Gastrocnemius medialis (tissue), 4 donors: ENCODE results near the gene SPECC1. TPM values are rescaled to one million over a fixed set of nuclear protein-coding genes. Genes with fewer than 3 reads are reported as not detected.

Experiments used
- ATAC-seq, 2 donors: fragments of 150-250 bp; one replicate each; pipeline ENCODE4 v1.9.1; 2016
- DNase-seq, 2 donors: peaks; one replicate each; pipeline ENCODE4 v3.0.0-alpha.2; 2019
- H3K27ac ChIP-seq, 4 donors: fragments of 200-600 bp; sonication (generic); 1 replicate in 1 of 4; 2 replicates in 3 of 4; pipeline ENCODE4 v1.5.1; 2016 to 2018; ENCODE audit warnings: mild to moderate bottlenecking in 2 of 4, moderate library complexity in 1 of 4
- H3K27me3 ChIP-seq, 3 donors: fragments of 200-600 bp; sonication (generic) in 2 of 3; 1 replicate in 1 of 3; 2 replicates in 2 of 3; pipeline versions ENCODE4 v1.5.1 to v1.6.0; 2016 to 2019; ENCODE audit warnings: mild to moderate bottlenecking in 1 of 3, moderate library complexity in 1 of 3
- H3K36me3 ChIP-seq, 2 donors: fragments of 200-600 bp; sonication (generic) in 1 of 2; one replicate each; pipeline ENCODE4 v1.5.1; 2017 to 2018
- H3K4me1 ChIP-seq, 2 donors: fragments of 200-600 bp; sonication (generic) in 1 of 2; one replicate each; pipeline ENCODE4 v1.5.1; 2016 to 2017; ENCODE audit warnings: mild to moderate bottlenecking in 2 of 2
- H3K4me3 ChIP-seq, 4 donors: fragments of 200-600 bp; sonication (generic) in 3 of 4; 1 replicate in 1 of 4; 2 replicates in 3 of 4; pipeline ENCODE4 v1.5.1; 2016 to 2019; ENCODE audit warnings: mild to moderate bottlenecking in 2 of 4
- H3K9me3 ChIP-seq, 3 donors: fragments of 200-600 bp; sonication (generic) in 2 of 3; 1 replicate in 1 of 3; 2 replicates in 2 of 3; pipeline ENCODE4 v1.5.1; 2016 to 2019
- CTCF ChIP-seq, 5 experiments: fragments of 450-650 bp in 3 of 5; fragments of 200-600 bp in 2 of 5; sonication (generic) in 2 of 5; IDR thresholded peaks in 4 of 5; conservative IDR thresholded peaks in 1 of 5; 1 replicate in 4 of 5; 2 replicates in 1 of 5; pipeline ENCODE4 v1.5.1; 2016 to 2019; ENCODE audit warnings: antibody characterized with exemption in 5 of 5, mild to moderate bottlenecking in 3 of 5, moderate library complexity in 3 of 5
- POLR2A ChIP-seq, 2 donors: fragments of 450-650 bp; IDR thresholded peaks; one replicate each; pipeline ENCODE4 v1.6.1; 2017; ENCODE audit warnings: antibody characterized with exemption in 2 of 2, mild to moderate bottlenecking in 2 of 2, moderate library complexity in 2 of 2
- in situ Hi-C, 4 donors: fragments of 200-750 bp; cut with MboI; loops; one replicate each; pipeline versions ENCODE4 v1.15.0 to v1.8.0; 2017; ENCODE audit warnings: low sequenced_read_pairs in 4 of 4
- intact Hi-C: fragments of 100-400 bp; cut with DNase I; formaldehyde crosslinking; loops from one replicate; pipeline ENCODE4 v1.15.1; 2023; ENCODE audit warnings: low total_unique reads
- total RNA-seq, 4 donors: library from RNA; depleted of rRNA; stranded (reverse); fragments of >200 nt; gene quantifications; one replicate each; pipeline versions ENCODE4 v1.1.0 to v1.2.3, GENCODE V29; 2016

SPECC1 gene
- total RNA-seq, 4 donors from 2014 or later, result 6.1 to 17.9 (median 9.5) TPM

- no peak overlapping the region for H3K4me3 ChIP-seq
- DNase-seq (no peak), ATAC-seq (no peak)
- in situ Hi-C loops, result no loop called here
- no peaks in the 10 kb centered on the region for H3K9me3 ChIP-seq
- H3K27me3 ChIP-seq, result no peaks in the 10 kb centered on the region
- TF ChIP-seq POLR2A (IDR thresholded peaks at IDR 0.05), result no peak
- H3K36me3 ChIP-seq, result no peaks in the 10 kb centered on the region
- H3K4me1 ChIP-seq, result peaks cover 4 to 11% of the 10 kb centered on the region in 2 donors
- intact Hi-C loops, result loop anchor here (5.0 kb wide), 1 partner anchor 38 kb away; no protein-coding TSS in a partner anchor
- peak overlapping the region in 2 of 4 donors; percentile 42 to 65 for H3K27ac ChIP-seq
These were observed 255.8 kb downstream of the SPECC1 start for GRCh38 chr17:20264996-20265395.

GRCh38 chr17:20266806-20267458 is 257.8 kb downstream of the SPECC1 start:
- TF ChIP-seq CTCF (IDR thresholded peaks at IDR 0.05 in 4 of 5, conservative IDR thresholded peaks at IDR 0.05 in 1 of 5) (no peak), POLR2A (IDR thresholded peaks at IDR 0.05) (no peak)
- Histone ChIP-seq H3K27me3 (no peaks in the 10 kb centered on the region), H3K27ac (peak overlapping the region in 1 of 4 donors; percentile 65), H3K4me1 (peaks cover 4 to 11% of the 10 kb centered on the region in 2 donors), H3K4me3 (no peak overlapping the region), H3K36me3 (no peaks in the 10 kb centered on the region), H3K9me3 (no peaks in the 10 kb centered on the region)
- intact Hi-C loops, result loop anchor here (5.0 kb wide), 1 partner anchor 40 kb away; no protein-coding TSS in a partner anchor
- no peak for ATAC-seq
- DNase-seq, result no peak
- in situ Hi-C loops, result no loop called here

GRCh38 chr17:20267459-20267842 is 258.3 kb downstream of the SPECC1 start:
- intact Hi-C loops (loop anchor here (5.0 kb wide), 1 partner anchor 40 kb away; no protein-coding TSS in a partner anchor), in situ Hi-C loops (no loop called here)
- Histone ChIP-seq H3K27me3 (no peaks in the 10 kb centered on the region), H3K9me3 (no peaks in the 10 kb centered on the region), H3K4me3 (no peak overlapping the region), H3K36me3 (no peaks in the 10 kb centered on the region), H3K27ac (peak overlapping the region in 1 of 4 donors; percentile 65), H3K4me1 (peaks cover 4 to 11% of the 10 kb centered on the region in 2 donors)
- ATAC-seq (no peak), DNase-seq (no peak)
- no peak for TF ChIP-seq CTCF (IDR thresholded peaks at IDR 0.05 in 4 of 5, conservative IDR thresholded peaks at IDR 0.05 in 1 of 5)
- TF ChIP-seq POLR2A (IDR thresholded peaks at IDR 0.05), result no peak

- in situ Hi-C loops, result no loop called here
These were observed 261.2 kb downstream of the SPECC1 start for GRCh38 chr17:20270369-20270768.

More at GRCh38 chr17:20270369-20270768, 261.2 kb downstream of the SPECC1 start:
- Histone ChIP-seq H3K4me1 (peaks cover 4 to 11% of the 10 kb centered on the region in 2 donors), H3K27ac (no peak overlapping the region), H3K9me3 (no peaks in the 10 kb centered on the region), H3K4me3 (no peak overlapping the region), H3K27me3 (no peaks in the 10 kb centered on the region), H3K36me3 (no peaks in the 10 kb centered on the region)
- TF ChIP-seq CTCF (IDR thresholded peaks at IDR 0.05 in 4 of 5, conservative IDR thresholded peaks at IDR 0.05 in 1 of 5), result no peak
- no peak for TF ChIP-seq POLR2A (IDR thresholded peaks at IDR 0.05)
- DNase-seq, result no peak
- intact Hi-C loops, result no loop called here
- ATAC-seq, result no peak
